ENCODE measurements around the gene NOS1AP. TPM values are rescaled to one million over a fixed set of nuclear protein-coding genes. Genes with fewer than 3 reads are reported as not detected.

The NOS1AP gene
- total and polyA plus RNA-seq, 2 donors (not counting 3 experiments of a cell fraction or from before 2014, with no cell fraction given): 1.3 to 5.4 TPM

- POLR2A ChIA-PET: no interaction called here
- no peaks in the 10 kb centered on the region for H3K79me2 ChIP-seq (ENCODE audit: control insufficient read depth, insufficient read depth, low read length)
- H4K20me1 ChIP-seq (replicated peaks; ENCODE audit: control insufficient read depth, extremely low read depth, insufficient read depth, low read length): no peaks in the 10 kb centered on the region
- no peak for TF ChIP-seq FOS (IDR thresholded peaks at IDR 0.05; ENCODE audit: borderline replicate concordance, insufficient read depth, low read length)
- TF ChIP-seq EZH2 (IDR thresholded peaks at IDR 0.05; ENCODE audit: borderline replicate concordance, low read depth, low read length, severe bottlenecking): no peak
- no peak for TF ChIP-seq GATA2 (IDR thresholded peaks at IDR 0.05; ENCODE audit: insufficient read depth, insufficient read length, low read depth, low read length)
- no peak for TF ChIP-seq POLR2AphosphoS5 (IDR thresholded peaks at IDR 0.05; ENCODE audit: insufficient read depth, low read depth, low read length)
- no peak for TF ChIP-seq POLR2A (IDR thresholded peaks at IDR 0.05; ENCODE audit: low read depth, low read length)
- no peak for TF ChIP-seq MAX (IDR thresholded peaks at IDR 0.05; ENCODE audit: insufficient read depth, insufficient read length)
- TF ChIP-seq MYC (IDR thresholded peaks at IDR 0.05; ENCODE audit: low read depth, low read length): no peak
- TF ChIP-seq CTCF (IDR thresholded peaks at IDR 0.05; ENCODE audit: extremely low read depth in 1 of 2, insufficient read depth in 1 of 2, low read depth in 1 of 2, low read length in 2 of 2): no peak
- TF ChIP-seq JUN (IDR thresholded peaks at IDR 0.05; ENCODE audit: borderline replicate concordance, insufficient read depth, insufficient read length, low read depth): no peak
- no peak overlapping the region for H3K4me3 ChIP-seq (replicated peaks in 1 of 3; ENCODE audit: insufficient read depth in 1 of 3, low read depth in 1 of 3, low read length in 3 of 3)
- peaks cover 0 to 3% of the 10 kb centered on the region in 2 experiments for H3K36me3 ChIP-seq (ENCODE audit: control insufficient read depth in 2 of 2, extremely low read depth in 1 of 2, insufficient read depth in 2 of 2, low read length in 2 of 2)
- CTCF ChIA-PET: interaction anchor here (1.2 kb wide), 2 partner anchors 28 to 329 kb away, joined by 4 to 5 read pairs; no protein-coding TSS in a partner anchor
- H3K27ac ChIP-seq (ENCODE audit: insufficient read depth, low read depth, low read length): no peak overlapping the region
- H3K9me1 ChIP-seq (replicated peaks; ENCODE audit: control insufficient read depth, extremely low read depth, insufficient read depth, low read length): no peaks in the 10 kb centered on the region
- DNase-seq (ENCODE audit: low read depth, low spot score): no peak
- H3K9me3 ChIP-seq (replicated peaks; ENCODE audit: control insufficient read depth, insufficient read depth, low read length): no peaks in the 10 kb centered on the region
- BruUV-seq (replicated peaks): no TSS peak
- no peak overlapping the region for H3K4me2 ChIP-seq (ENCODE audit: insufficient read depth, low read length)
- no peak overlapping the region for H3K9ac ChIP-seq (replicated peaks; ENCODE audit: extremely low read depth, insufficient read depth, low read length)
- H2AFZ ChIP-seq (ENCODE audit: low read depth, low read length): no peak overlapping the region
- H3K27me3 ChIP-seq (ENCODE audit: control insufficient read depth in 2 of 2, insufficient read depth in 2 of 2, low read length in 2 of 2): no peaks in the 10 kb centered on the region
- no peak for FAIRE-seq
- dilution Hi-C loops (cut with MboI; ENCODE audit: extremely low pct_ligation_motif_present, low sequenced_read_pairs) (no loop called here), intact Hi-C loops (cut with micrococcal nuclease) (no loop called here)
- no peaks in the 10 kb centered on the region for H3K4me1 ChIP-seq (ENCODE audit: control insufficient read depth, extremely low read depth, insufficient read depth, low read length)
These were observed 316.2 kb downstream of the NOS1AP start for GRCh38 chr1:162385702-162386101.
